ENCODE measurements around the gene ADAMTS17. TPM values are rescaled to one million over a fixed set of nuclear protein-coding genes. Genes with fewer than 3 reads are reported as not detected.

The ADAMTS17 gene
- total RNA-seq, 1 donor from 2014 or later: 1.5 TPM

DNA sequence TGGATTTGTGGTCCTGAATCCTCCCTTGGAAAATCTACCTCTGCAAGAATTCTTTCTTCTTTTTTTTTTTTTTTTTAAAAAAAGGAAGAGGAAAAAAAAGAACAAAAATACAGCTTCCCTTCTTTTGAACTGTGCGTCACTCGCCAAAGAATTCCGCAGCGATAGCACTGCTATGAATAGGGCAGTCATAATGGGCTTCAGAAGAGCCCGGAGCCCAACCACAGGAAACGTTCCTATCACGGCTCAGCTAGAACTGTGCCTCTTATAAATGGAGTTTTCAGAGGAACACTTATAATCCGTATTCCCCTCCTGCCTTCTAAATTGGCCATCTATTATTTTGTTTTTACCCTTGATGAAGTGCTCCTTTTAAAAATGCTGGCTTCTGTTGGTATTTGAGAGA, 227.7 kb downstream of the ADAMTS17 start:
- peak; percentile 28 for DNase-seq (ENCODE audit: low spot score)
- H3K4me3 ChIP-seq: no peak overlapping the region
- H3K27ac ChIP-seq: no peak overlapping the region
- peaks cover 16% of the 10 kb centered on the region for H3K4me1 Mint-ChIP-seq
- H3K9me3 ChIP-seq (ENCODE audit: low read depth): no peaks in the 10 kb centered on the region
- no peaks in the 10 kb centered on the region for H3K36me3 ChIP-seq
- no peak overlapping the region for H3K4me3 Mint-ChIP-seq
- no peaks in the 10 kb centered on the region for H3K27me3 ChIP-seq
- H3F3A ChIP-seq (ENCODE audit: low read depth): no peaks in the 10 kb centered on the region
- H3K36me3 Mint-ChIP-seq: no peaks in the 10 kb centered on the region
- no peaks in the 10 kb centered on the region for H4K20me1 ChIP-seq (ENCODE audit: low read depth)
- H3K27me3 Mint-ChIP-seq (ENCODE audit: insufficient read depth, low read depth): peaks cover 3% of the 10 kb centered on the region
- no peaks in the 10 kb centered on the region for H3K79me2 ChIP-seq (ENCODE audit: low read depth)
- no peak overlapping the region for H3K27ac Mint-ChIP-seq
- H3K4me1 ChIP-seq: peaks cover 16% of the 10 kb centered on the region
- H3K9ac ChIP-seq: no peak overlapping the region
- no peak overlapping the region for H2AFZ ChIP-seq (replicated peaks)
- H3K9me3 Mint-ChIP-seq: peaks cover 2% of the 10 kb centered on the region
- peak overlapping the region; percentile 53 for H3K4me2 ChIP-seq
- TF ChIP-seq EZH2 (IDR thresholded peaks at IDR 0.05) (no peak), EZH2phosphoT487 (IDR thresholded peaks at IDR 0.05) (no peak)
- TF ChIP-seq, protein P1, sequence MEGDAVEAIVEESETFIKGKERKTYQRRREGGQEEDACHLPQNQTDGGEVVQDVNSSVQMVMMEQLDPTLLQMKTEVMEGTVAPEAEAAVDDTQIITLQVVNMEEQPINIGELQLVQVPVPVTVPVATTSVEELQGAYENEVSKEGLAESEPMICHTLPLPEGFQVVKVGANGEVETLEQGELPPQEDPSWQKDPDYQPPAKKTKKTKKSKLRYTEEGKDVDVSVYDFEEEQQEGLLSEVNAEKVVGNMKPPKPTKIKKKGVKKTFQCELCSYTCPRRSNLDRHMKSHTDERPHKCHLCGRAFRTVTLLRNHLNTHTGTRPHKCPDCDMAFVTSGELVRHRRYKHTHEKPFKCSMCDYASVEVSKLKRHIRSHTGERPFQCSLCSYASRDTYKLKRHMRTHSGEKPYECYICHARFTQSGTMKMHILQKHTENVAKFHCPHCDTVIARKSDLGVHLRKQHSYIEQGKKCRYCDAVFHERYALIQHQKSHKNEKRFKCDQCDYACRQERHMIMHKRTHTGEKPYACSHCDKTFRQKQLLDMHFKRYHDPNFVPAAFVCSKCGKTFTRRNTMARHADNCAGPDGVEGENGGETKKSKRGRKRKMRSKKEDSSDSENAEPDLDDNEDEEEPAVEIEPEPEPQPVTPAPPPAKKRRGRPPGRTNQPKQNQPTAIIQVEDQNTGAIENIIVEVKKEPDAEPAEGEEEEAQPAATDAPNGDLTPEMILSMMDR (IDR thresholded peaks at IDR 0.05): no peak

DNA sequence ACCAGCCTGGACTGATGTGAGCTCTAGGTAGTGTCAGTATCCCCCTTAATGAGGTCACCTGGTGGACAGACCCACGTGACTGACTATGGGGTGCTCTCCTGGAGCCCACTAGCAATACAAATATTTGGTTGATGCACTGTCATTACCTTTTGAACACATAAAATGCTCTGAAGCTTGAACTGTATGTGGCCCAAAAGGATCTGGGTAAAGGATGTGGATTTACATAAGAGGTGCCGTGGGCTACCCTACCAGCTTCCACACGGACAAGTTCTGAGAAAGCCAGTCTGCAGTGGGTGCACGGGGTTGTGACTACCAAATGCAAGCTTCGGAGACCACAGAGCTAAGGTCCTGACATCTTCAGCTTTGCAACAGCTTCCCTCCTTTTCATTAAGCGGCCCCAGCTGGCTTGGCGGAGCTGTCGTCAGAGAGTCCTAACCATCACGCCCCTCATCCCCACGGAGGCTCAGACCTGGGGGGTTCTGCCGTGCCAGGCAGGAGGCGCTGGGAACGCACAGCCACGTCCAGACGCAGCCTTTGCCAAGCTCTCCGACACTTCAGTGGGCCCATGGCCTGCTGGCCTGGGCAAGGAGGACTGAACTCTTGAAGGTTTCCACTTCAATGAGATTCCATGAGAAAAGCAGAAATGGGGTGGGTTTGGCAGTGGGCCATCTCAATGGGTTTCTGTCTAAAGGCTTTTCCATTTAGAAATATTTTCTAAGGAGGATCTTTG, 228.3 kb downstream of the ADAMTS17 start:
- Histone ChIP-seq H3K27ac (no peak overlapping the region), H3K9me3 (ENCODE audit: low read depth) (no peaks in the 10 kb centered on the region), H3K79me2 (ENCODE audit: low read depth) (no peaks in the 10 kb centered on the region), H3K4me2 (peak overlapping the region; percentile 53), H3K27me3 (no peaks in the 10 kb centered on the region), H3F3A (ENCODE audit: low read depth) (no peaks in the 10 kb centered on the region), H2AFZ (replicated peaks) (no peak overlapping the region), H3K4me3 (no peak overlapping the region), H4K20me1 (ENCODE audit: low read depth) (no peaks in the 10 kb centered on the region), H3K36me3 (no peaks in the 10 kb centered on the region), H3K9ac (no peak overlapping the region), H3K4me1 (peaks cover 16% of the 10 kb centered on the region)
- TF ChIP-seq EZH2 (IDR thresholded peaks at IDR 0.05) (no peak), EZH2phosphoT487 (IDR thresholded peaks at IDR 0.05) (no peak)
- TF ChIP-seq, protein P1 (IDR thresholded peaks at IDR 0.05): no peak
- no peak overlapping the region for H3K4me3 Mint-ChIP-seq
- H3K9me3 Mint-ChIP-seq: peaks cover 2% of the 10 kb centered on the region
- no peak for DNase-seq (ENCODE audit: low spot score)
- H3K27ac Mint-ChIP-seq: no peak overlapping the region
- H3K36me3 Mint-ChIP-seq: peaks cover 1% of the 10 kb centered on the region
- peaks cover 16% of the 10 kb centered on the region for H3K4me1 Mint-ChIP-seq
- peaks cover under 1% of the 10 kb centered on the region for H3K27me3 Mint-ChIP-seq (ENCODE audit: insufficient read depth, low read depth)

DNA sequence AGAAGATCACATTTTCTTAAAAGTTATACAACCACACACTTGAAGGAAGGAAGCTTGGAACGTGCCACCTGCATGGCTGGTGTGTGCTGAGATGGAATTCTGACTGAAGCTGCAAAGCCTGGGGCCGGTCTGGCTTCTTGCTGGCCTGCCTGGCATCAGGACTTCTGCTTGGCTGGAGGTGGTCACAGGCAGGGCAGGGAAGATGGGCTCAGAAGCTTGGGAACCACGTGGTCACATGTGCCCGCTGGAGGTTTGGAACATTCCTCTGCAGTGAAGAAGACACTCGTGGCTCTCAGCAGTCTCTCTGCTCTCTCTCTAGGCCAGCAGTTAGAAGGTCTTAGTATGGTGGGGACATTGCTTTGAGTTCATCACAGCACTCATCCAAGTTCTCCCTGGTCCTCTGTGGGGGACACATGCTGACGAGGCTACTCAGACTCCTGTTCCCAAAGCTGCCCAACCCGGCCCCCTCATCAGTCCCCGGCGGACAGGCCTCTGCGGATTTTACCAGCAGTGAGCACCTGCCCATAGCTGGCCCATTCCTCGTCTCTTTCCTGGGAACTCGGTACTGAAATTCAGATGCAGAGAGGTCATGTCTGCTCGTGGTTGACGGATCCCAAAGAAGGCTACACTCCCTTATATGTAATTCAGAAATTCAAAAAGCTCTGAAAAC, 229.0 kb downstream of the ADAMTS17 start:
- Mint-ChIP-seq H3K4me1 (peaks cover 16% of the 10 kb centered on the region), H3K9me3 (peaks cover 2% of the 10 kb centered on the region), H3K4me3 (no peak overlapping the region), H3K27me3 (ENCODE audit: insufficient read depth, low read depth) (no peaks in the 10 kb centered on the region), H3K27ac (no peak overlapping the region), H3K36me3 (peaks cover 4% of the 10 kb centered on the region)
- Histone ChIP-seq H3K36me3 (no peaks in the 10 kb centered on the region), H3K27ac (no peak overlapping the region), H3K4me1 (peaks cover 16% of the 10 kb centered on the region), H2AFZ (replicated peaks) (no peak overlapping the region), H3K9ac (no peak overlapping the region), H3K79me2 (ENCODE audit: low read depth) (no peaks in the 10 kb centered on the region), H3K27me3 (no peaks in the 10 kb centered on the region), H3K4me2 (no peak overlapping the region), H4K20me1 (ENCODE audit: low read depth) (no peaks in the 10 kb centered on the region), H3F3A (ENCODE audit: low read depth) (no peaks in the 10 kb centered on the region), H3K9me3 (ENCODE audit: low read depth) (no peaks in the 10 kb centered on the region), H3K4me3 (no peak overlapping the region)
- no peak for DNase-seq (ENCODE audit: low spot score)
- TF ChIP-seq EZH2 (IDR thresholded peaks at IDR 0.05): no peak
- TF ChIP-seq EZH2phosphoT487 (IDR thresholded peaks at IDR 0.05): no peak
- TF ChIP-seq, protein P1 (IDR thresholded peaks at IDR 0.05): no peak

Measured in neural progenitor cell (in vitro differentiated cells).